Testis (tissue), 3 donors: ENCODE results near the gene EFL1. TPM values are rescaled to one million over a fixed set of nuclear protein-coding genes. Genes with fewer than 3 reads are reported as not detected.

Experiments used
- DNase-seq: peaks from one replicate; pipeline ENCODE4 v3.0.0-alpha.2; 2019
- H3K27ac ChIP-seq, 2 donors: fragments of 200-600 bp; sonication (generic); one replicate each; pipeline ENCODE4 v1.5.1; 2019
- H3K27me3 ChIP-seq: fragments of 200-600 bp; sonication (generic); one replicate; pipeline ENCODE4 v1.5.1; 2019
- H3K36me3 ChIP-seq: fragments of 200-600 bp; sonication (generic); one replicate; pipeline ENCODE4 v1.5.1; 2017; ENCODE audit warnings: low read depth; ENCODE audit errors: missing control alignments
- H3K4me1 ChIP-seq: fragments of 200-600 bp; sonication (generic); one replicate; pipeline ENCODE4 v1.5.1; 2019
- H3K4me3 ChIP-seq, 2 donors: fragments of 200-600 bp; sonication (generic); one replicate each; pipeline ENCODE4 v1.5.1; 2017 to 2019
- H3K9me3 ChIP-seq: fragments of 200-600 bp; sonication (generic); one replicate; pipeline ENCODE4 v1.5.1; 2017
- CTCF ChIP-seq, 3 experiments: fragments of 450-650 bp in 2 of 3; fragments of 200-600 bp in 1 of 3; sonication (generic) in 1 of 3; IDR thresholded peaks; one replicate each; pipeline ENCODE4 v1.5.1; 2016 to 2019; ENCODE audit warnings: antibody characterized with exemption in 3 of 3, mild to moderate bottlenecking in 2 of 3, moderate library complexity in 1 of 3
- POLR2A ChIP-seq: fragments of 450-650 bp; IDR thresholded peaks from one replicate; pipeline ENCODE4 v1.6.1; 2017; ENCODE audit warnings: antibody characterized with exemption, mild to moderate bottlenecking, moderate library complexity
- WGBS, 2 donors: methylation state at CpG; one replicate each; pipeline ENCODE4 v1.1.5; 2018; 5-methylcytosine and 5-hydroxymethylcytosine counted together
- intact Hi-C: fragments of 100-400 bp; cut with DNase I; formaldehyde crosslinking; loops from one replicate; pipeline ENCODE4 v1.15.1; 2023; ENCODE audit warnings: low total_unique reads
- polyA plus RNA-seq: library from polyadenylated mRNA; stranded (reverse); fragments of 350-450 nt; fragmentation: Illumina TruSeq; extraction: RNeasy Lipid Tissue Mini Kit (QIAGEN cat#74804); gene quantifications from one replicate; pipeline ENCODE4 v1.2.3, GENCODE V29; 2014; ENCODE audit warnings: low read depth, low replicate concordance; ENCODE audit not compliant: insufficient read depth
- total RNA-seq, 2 donors: library from RNA; depleted of rRNA; stranded (reverse); fragments of >200 nt; gene quantifications; one replicate each; pipeline ENCODE4 v1.2.3, GENCODE V29; 2016

EFL1 gene
- total and polyA plus RNA-seq, 3 donors from 2014 or later = 30.6 to 35.0 (median 34.3) TPM

GRCh38 chr15:82122746-82123400, 139.7 kb downstream of the EFL1 start:
- H3K27me3 ChIP-seq = no peaks in the 10 kb centered on the region
- H3K27ac ChIP-seq = no peak overlapping the region
- intact Hi-C loops = no loop called here
- H3K4me3 ChIP-seq = no peak overlapping the region
- 70 to 72% methylated on average over 4 of the region's 4 CpGs for WGBS, 2 donors
- DNase-seq = peak; percentile 57
- no peaks in the 10 kb centered on the region for H3K4me1 ChIP-seq
- no peaks in the 10 kb centered on the region for H3K9me3 ChIP-seq
- TF ChIP-seq CTCF (IDR thresholded peaks at IDR 0.05) = no peak
- no peak for TF ChIP-seq POLR2A
- no peaks in the 10 kb centered on the region for H3K36me3 ChIP-seq

GRCh38 chr15:82118040-82118439, 144.5 kb downstream of the EFL1 start:
- no peaks in the 10 kb centered on the region for H3K36me3 ChIP-seq
- intact Hi-C loops = no loop called here
- H3K9me3 ChIP-seq = no peaks in the 10 kb centered on the region
- no peak for DNase-seq
- H3K4me1 ChIP-seq = no peaks in the 10 kb centered on the region
- H3K27ac ChIP-seq = no peak overlapping the region
- H3K27me3 ChIP-seq = no peaks in the 10 kb centered on the region
- 83 to 90% methylated on average over 3 of the region's 3 CpGs for WGBS, 2 donors
- H3K4me3 ChIP-seq = no peak overlapping the region
- TF ChIP-seq CTCF (IDR thresholded peaks at IDR 0.05) (no peak), POLR2A (no peak)

- Histone ChIP-seq H3K9me3 (no peaks in the 10 kb centered on the region), H3K27ac (no peak overlapping the region), H3K27me3 (no peaks in the 10 kb centered on the region), H3K4me3 (no peak overlapping the region), H3K4me1 (no peaks in the 10 kb centered on the region), H3K36me3 (no peaks in the 10 kb centered on the region)
- no peak for DNase-seq
- WGBS, 2 donors = 79 to 94% methylated on average over 6 of the region's 6 CpGs
- TF ChIP-seq POLR2A (no peak), CTCF (IDR thresholded peaks at IDR 0.05) (no peak)
- intact Hi-C loops = no loop called here
These were observed 145.2 kb downstream of the EFL1 start for GRCh38 chr15:82117296-82117695.

- H3K4me1 ChIP-seq = no peaks in the 10 kb centered on the region
- 96 to 97% methylated on average over 5 of the region's 5 CpGs for WGBS, 2 donors
- no peak overlapping the region for H3K4me3 ChIP-seq
- H3K27me3 ChIP-seq = no peaks in the 10 kb centered on the region
- intact Hi-C loops = no loop called here
- no peaks in the 10 kb centered on the region for H3K9me3 ChIP-seq
- no peak overlapping the region for H3K27ac ChIP-seq
- H3K36me3 ChIP-seq = no peaks in the 10 kb centered on the region
- no peak for DNase-seq
- TF ChIP-seq POLR2A (no peak), CTCF (IDR thresholded peaks at IDR 0.05) (no peak)
These were observed 147.9 kb downstream of the EFL1 start for GRCh38 chr15:82114660-82115059.

GRCh38 chr15:82113106-82113715, 149.3 kb downstream of the EFL1 start:
- TF ChIP-seq CTCF (IDR thresholded peaks at IDR 0.05) (no peak), POLR2A (no peak)
- DNase-seq = no peak
- no peak overlapping the region for H3K27ac ChIP-seq
- 71 to 78% methylated on average over 1 of the region's 1 CpG for WGBS, 2 donors
- no peaks in the 10 kb centered on the region for H3K9me3 ChIP-seq
- intact Hi-C loops = no loop called here
- no peaks in the 10 kb centered on the region for H3K4me1 ChIP-seq
- H3K4me3 ChIP-seq = no peak overlapping the region
- no peaks in the 10 kb centered on the region for H3K27me3 ChIP-seq
- no peaks in the 10 kb centered on the region for H3K36me3 ChIP-seq
